HEK293 (cell line): Measurements from ENCODE around the gene PDE11A.

Experiments used
- ZNF16 ChIP-seq: fragments of 450-650 bp; formaldehyde crosslinking; IDR thresholded peaks from 2 replicates; pipeline ENCODE4 v1.5.1; 2016; ENCODE audit warnings: low read depth, missing biosample characterization, missing genetic modification characterization
- TF ChIP-seq, protein P1 (sequence below): fragments of 450-650 bp; formaldehyde crosslinking; IDR thresholded peaks from 2 replicates; pipeline ENCODE4 v1.5.1; 2017; ENCODE audit warnings: missing biosample characterization, mild to moderate bottlenecking, missing genetic modification characterization, moderate library complexity

DNA sequence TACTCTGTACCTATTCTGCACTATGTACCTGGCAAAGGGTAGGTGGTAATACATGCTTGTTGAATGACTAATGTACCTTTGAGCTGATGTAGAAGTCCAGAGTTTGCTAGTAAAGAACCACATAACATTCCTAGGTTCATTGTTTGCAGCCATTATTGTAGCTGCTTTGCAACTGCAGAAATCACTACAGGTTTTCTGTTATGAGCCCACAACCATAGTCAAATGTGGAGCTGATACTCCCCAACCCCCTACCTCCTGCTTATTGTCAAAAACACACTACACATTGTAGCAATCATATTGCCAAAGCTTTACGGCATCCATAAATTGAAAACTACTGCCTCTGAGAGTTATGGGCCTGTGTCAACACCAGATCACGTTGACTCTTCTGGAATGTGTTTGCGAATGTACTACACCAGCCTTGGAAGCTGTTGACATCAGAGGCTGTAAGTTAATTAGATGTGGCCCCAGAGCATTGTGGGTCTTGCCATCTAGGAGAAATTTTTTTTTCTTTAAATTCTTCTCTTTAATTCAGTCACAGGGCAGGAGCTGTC, 493.0 kb downstream of the PDE11A start:
- TF ChIP-seq, protein P1, sequence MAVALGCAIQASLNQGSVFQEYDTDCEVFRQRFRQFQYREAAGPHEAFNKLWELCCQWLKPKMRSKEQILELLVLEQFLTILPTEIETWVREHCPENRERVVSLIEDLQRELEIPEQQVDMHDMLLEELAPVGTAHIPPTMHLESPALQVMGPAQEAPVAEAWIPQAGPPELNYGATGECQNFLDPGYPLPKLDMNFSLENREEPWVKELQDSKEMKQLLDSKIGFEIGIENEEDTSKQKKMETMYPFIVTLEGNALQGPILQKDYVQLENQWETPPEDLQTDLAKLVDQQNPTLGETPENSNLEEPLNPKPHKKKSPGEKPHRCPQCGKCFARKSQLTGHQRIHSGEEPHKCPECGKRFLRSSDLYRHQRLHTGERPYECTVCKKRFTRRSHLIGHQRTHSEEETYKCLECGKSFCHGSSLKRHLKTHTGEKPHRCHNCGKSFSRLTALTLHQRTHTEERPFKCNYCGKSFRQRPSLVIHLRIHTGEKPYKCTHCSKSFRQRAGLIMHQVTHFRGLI: no peak
- no peak for TF ChIP-seq ZNF16 (tag by site-specific recombination)
